Cardiac muscle cell (in vitro differentiated cells and primary cell): ENCODE results near the gene CNR2. TPM values are rescaled to one million over a fixed set of nuclear protein-coding genes. Genes with fewer than 3 reads are reported as not detected.
A peak's percentile ranks its signal among the peaks of the same experiment; 100 is the strongest.
"Not testable (repeated sequence)": the region's sequence is repeated elsewhere in the genome, so short reads cannot be mapped to it uniquely, and the experiment has no call there.

ENCODE experiments used
- DNase-seq, 2 donors: peaks; one replicate each; pipeline versions ENCODE4 v3.0.0 to v3.0.0-alpha.2; 2010 to 2017; ENCODE audit warnings: low read depth in 1 of 2, low spot score in 1 of 2
- H3K27ac ChIP-seq: fragments of 200-600 bp; sonication (generic); 2 replicates; pipeline ENCODE4 v1.5.1; 2016
- H3K27me3 ChIP-seq: fragments of 200-600 bp; sonication (generic); 2 replicates; pipeline ENCODE4 v1.6.0; 2016; ENCODE audit warnings: control low read depth
- H3K36me3 ChIP-seq: fragments of 200-600 bp; sonication (generic); 2 replicates; pipeline ENCODE4 v1.5.1; 2016; ENCODE audit warnings: control low read depth
- H3K4me1 ChIP-seq: fragments of 200-600 bp; sonication (generic); 2 replicates; pipeline ENCODE4 v1.8.1; 2017; ENCODE audit warnings: low read depth, mild to moderate bottlenecking, mixed run types
- H3K4me3 ChIP-seq: fragments of 200-600 bp; sonication (generic); 2 replicates; pipeline ENCODE4 v1.5.1; 2016; ENCODE audit warnings: mild to moderate bottlenecking
- H3K9me3 ChIP-seq: fragments of 200-600 bp; sonication (generic); 2 replicates; pipeline ENCODE4 v1.5.1; 2017; ENCODE audit warnings: low read depth, mild to moderate bottlenecking, control low read depth
- CTCF ChIP-seq: IDR thresholded peaks from 2 replicates; pipeline ENCODE4 v1.5.1; 2012; ENCODE audit warnings: low read depth, mild to moderate bottlenecking, low read length
- polyA plus RNA-seq: library from polyadenylated mRNA; unstranded; fragments of >200 nt; fragmentation: Nextera tagmentation; extraction: Ambion mirVana; gene quantifications from 2 replicates; pipeline ENCODE4 v1.2.1, GENCODE V29; 2016
- total RNA-seq: library from RNA; depleted of rRNA; stranded (reverse); fragments of >200 nt; gene quantifications from 2 replicates; pipeline ENCODE4 v1.2.3, GENCODE V29; 2016

The CNR2 gene
- total and polyA plus RNA-seq, 2 experiments from 2014 or later = not detected

- Histone ChIP-seq H3K27me3 (peaks cover 31% of the 10 kb centered on the region), H3K4me3 (peak overlapping the region; percentile 66), H3K36me3 (peaks cover 6% of the 10 kb centered on the region), H3K27ac (no peak overlapping the region), H3K4me1 (no peaks in the 10 kb centered on the region), H3K9me3 (no peaks in the 10 kb centered on the region)
- DNase-seq = no peak
- TF ChIP-seq CTCF = no peak
Observed at GRCh38 chr1:23867542-23867894, 45.6 kb downstream of the CNR2 start.

GRCh38 chr1:23865543-23865930, 47.6 kb downstream of the CNR2 start:
- peaks cover 29% of the 10 kb centered on the region for H3K27me3 ChIP-seq
- peaks cover 11% of the 10 kb centered on the region for H3K36me3 ChIP-seq
- no peak overlapping the region for H3K4me3 ChIP-seq
- no peaks in the 10 kb centered on the region for H3K9me3 ChIP-seq
- peak in 1 of 2 donors; percentile 56 for DNase-seq
- H3K27ac ChIP-seq = no peak overlapping the region
- no peaks in the 10 kb centered on the region for H3K4me1 ChIP-seq
- no peak for TF ChIP-seq CTCF

GRCh38 chr1:23864801-23865542, 48.2 kb downstream of the CNR2 start:
- Histone ChIP-seq H3K4me1 (no peaks in the 10 kb centered on the region), H3K9me3 (no peaks in the 10 kb centered on the region), H3K27me3 (peaks cover 25% of the 10 kb centered on the region), H3K27ac (no peak overlapping the region), H3K4me3 (no peak overlapping the region), H3K36me3 (peaks cover 11% of the 10 kb centered on the region)
- DNase-seq = no peak
- TF ChIP-seq CTCF = no peak

GRCh38 chr1:23862640-23863039, 50.5 kb downstream of the CNR2 start:
- Histone ChIP-seq H3K4me3 (no peak overlapping the region), H3K36me3 (peaks cover 18% of the 10 kb centered on the region), H3K27me3 (peaks cover 21% of the 10 kb centered on the region), H3K4me1 (no peaks in the 10 kb centered on the region), H3K27ac (no peak overlapping the region), H3K9me3 (no peaks in the 10 kb centered on the region)
- no peak for TF ChIP-seq CTCF
- no peak for DNase-seq

GRCh38 chr1:23854568-23854967, 58.6 kb downstream of the CNR2 start:
- H3K36me3 ChIP-seq = peaks cover 7% of the 10 kb centered on the region
- no peaks in the 10 kb centered on the region for H3K9me3 ChIP-seq
- TF ChIP-seq CTCF = peak; percentile 19
- peak in 1 of 2 donors; percentile 10 for DNase-seq
- no peaks in the 10 kb centered on the region for H3K27me3 ChIP-seq
- no peaks in the 10 kb centered on the region for H3K4me1 ChIP-seq
- H3K4me3 ChIP-seq = no peak overlapping the region
- H3K27ac ChIP-seq = no peak overlapping the region

GRCh38 chr1:23853124-23853523, 60.0 kb downstream of the CNR2 start:
- H3K4me1 ChIP-seq, H3K36me3 ChIP-seq, DNase-seq, H3K9me3 ChIP-seq, H3K4me3 ChIP-seq, H3K27me3 ChIP-seq, H3K27ac ChIP-seq: not testable (repeated sequence)

- H3K36me3 ChIP-seq, H3K27ac ChIP-seq, H3K27me3 ChIP-seq, H3K9me3 ChIP-seq, DNase-seq, H3K4me3 ChIP-seq, H3K4me1 ChIP-seq: not testable (repeated sequence)
Observed at GRCh38 chr1:23851406-23851805, 61.8 kb downstream of the CNR2 start.
